Astrocyte of the spinal cord (primary cell): ENCODE data around the gene GPR15.

ENCODE experiments used
- DNase-seq: peaks from one replicate; pipeline ENCODE4 v3.0.0; 2011; ENCODE audit warnings: low read depth, low spot score
- H3K4me3 ChIP-seq: 2 replicates; pipeline ENCODE4 v1.5.1; 2011; ENCODE audit warnings: low read depth, mild to moderate bottlenecking, low read length, moderate library complexity
- in situ Hi-C: cut with HindIII; loops from 2 replicates; pipeline ENCODE4 v1.10.0; 2017; ENCODE audit warnings: low sequenced_read_pairs
- TF ChIP-seq, protein P1 (sequence below): IDR thresholded peaks from 2 replicates; pipeline ENCODE4 v1.5.1; 2012; ENCODE audit warnings: low read depth, mild to moderate bottlenecking, low read length, inconsistent platforms

The GPR15 gene

DNA sequence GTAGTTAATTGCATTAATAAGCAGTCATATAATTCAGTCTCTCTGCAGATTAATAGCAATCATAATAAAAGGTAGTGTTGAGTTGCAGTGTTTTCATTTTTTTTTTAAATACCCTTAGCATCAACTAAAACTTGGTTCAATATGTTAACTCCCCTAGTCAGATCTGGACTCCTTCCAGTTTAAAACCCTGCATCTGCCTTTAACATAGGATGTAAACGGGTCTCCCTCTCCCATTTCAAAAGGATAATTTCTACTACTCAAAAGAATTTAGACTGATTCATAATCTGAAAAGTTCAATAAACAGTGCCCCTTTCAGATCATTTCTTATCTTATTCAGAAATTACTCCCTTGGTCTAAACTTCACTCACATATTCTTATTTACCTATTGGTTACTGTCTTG lies 50.3 kb downstream of the GPR15 start:
- in situ Hi-C loops = no loop called here
- TF ChIP-seq, protein P1, sequence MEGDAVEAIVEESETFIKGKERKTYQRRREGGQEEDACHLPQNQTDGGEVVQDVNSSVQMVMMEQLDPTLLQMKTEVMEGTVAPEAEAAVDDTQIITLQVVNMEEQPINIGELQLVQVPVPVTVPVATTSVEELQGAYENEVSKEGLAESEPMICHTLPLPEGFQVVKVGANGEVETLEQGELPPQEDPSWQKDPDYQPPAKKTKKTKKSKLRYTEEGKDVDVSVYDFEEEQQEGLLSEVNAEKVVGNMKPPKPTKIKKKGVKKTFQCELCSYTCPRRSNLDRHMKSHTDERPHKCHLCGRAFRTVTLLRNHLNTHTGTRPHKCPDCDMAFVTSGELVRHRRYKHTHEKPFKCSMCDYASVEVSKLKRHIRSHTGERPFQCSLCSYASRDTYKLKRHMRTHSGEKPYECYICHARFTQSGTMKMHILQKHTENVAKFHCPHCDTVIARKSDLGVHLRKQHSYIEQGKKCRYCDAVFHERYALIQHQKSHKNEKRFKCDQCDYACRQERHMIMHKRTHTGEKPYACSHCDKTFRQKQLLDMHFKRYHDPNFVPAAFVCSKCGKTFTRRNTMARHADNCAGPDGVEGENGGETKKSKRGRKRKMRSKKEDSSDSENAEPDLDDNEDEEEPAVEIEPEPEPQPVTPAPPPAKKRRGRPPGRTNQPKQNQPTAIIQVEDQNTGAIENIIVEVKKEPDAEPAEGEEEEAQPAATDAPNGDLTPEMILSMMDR = no peak
- DNase-seq = no peak
- H3K4me3 ChIP-seq = no peak overlapping the region

GRCh38 chr3:98583766-98584165 lies 52.0 kb downstream of the GPR15 start:
- no peak for DNase-seq
- TF ChIP-seq, protein P1 = no peak
- no peak overlapping the region for H3K4me3 ChIP-seq
- in situ Hi-C loops = no loop called here
